A549 treated with RU486 at 1 μM for 4 hours (cell line): ENCODE results near the gene DRD2. TPM values are rescaled to one million over a fixed set of nuclear protein-coding genes. Genes with fewer than 3 reads are reported as not detected.

ENCODE experiments used
- total RNA-seq: library from RNA; stranded (reverse); fragments of 200-300 nt; extraction: Qiagen RNA extraction; gene quantifications from 5 replicates; pipeline ENCODE4 v1.2.3, GENCODE V29; 2022; ENCODE audit warnings: low read depth

DRD2 gene
- total RNA-seq = 0.15 to 0.22 TPM in 2 of 5 replicates, not detected in the others

GRCh38 chr11:113475160-113475761, at the start of gene DRD2:
TSS of gene DRD2 (minus strand) at chr11:113475398. CDS start at chr11:113424651, 50,747 bp downstream.

GRCh38 chr11:113387605-113388211, 87.5 kb downstream of the DRD2 start, which contains the start of gene ANKK1:
TSS of gene ANKK1 (plus strand) at chr11:113387779. CDS start at chr11:113387885, 106 bp downstream.

Other genes starting within 250 kb of the DRD2 start
- 4.0 to 8.2 TPM (median 6.2 TPM) in 5 replicates for gene TTC12, start 160.8 kb downstream of the DRD2 start, total RNA-seq
- gene ANKK1, start 87.6 kb downstream of the DRD2 start, total RNA-seq = 0.03 to 0.07 TPM in 2 of 5 replicates, not detected in the others
- gene TMPRSS5, start 230.9 kb upstream of the DRD2 start, total RNA-seq = 0.07 to 0.20 TPM (median 0.12 TPM) in 4 of 5 replicates, not detected in the other